T-helper 22 cell (primary cell): ENCODE measurements around the gene TMED6.
"Not testable (repeated sequence)": the region's sequence is repeated elsewhere in the genome, so short reads cannot be mapped to it uniquely, and the experiment has no call there.

Source experiments
- DNase-seq: peaks from one replicate; pipeline ENCODE4 v3.0.0-alpha.2; 2020; ENCODE audit warnings: low read depth

Gene TMED6

GRCh38 chr16:69301861-69302260 is 49.7 kb downstream of the TMED6 start:
- DNase-seq, result no peak

- no peak for DNase-seq
Observed at GRCh38 chr16:69301187-69301586, 50.4 kb downstream of the TMED6 start.

GRCh38 chr16:69298261-69298660 is 53.3 kb downstream of the TMED6 start:
- DNase-seq, result no peak

GRCh38 chr16:69296771-69297170 is 54.8 kb downstream of the TMED6 start:
- not testable (repeated sequence) for DNase-seq

- no peak for DNase-seq
Observed at GRCh38 chr16:69294051-69294450, 57.5 kb downstream of the TMED6 start.

- DNase-seq, result no peak
Observed at GRCh38 chr16:69293401-69293800, 58.2 kb downstream of the TMED6 start.
